ENCODE data around the gene SLC23A2.

Gene SLC23A2

GRCh38 chr20:4989570-4989969 is 11.7 kb downstream of the SLC23A2 start:
- TF ChIP-seq POLR2AphosphoS5 (IDR thresholded peaks at IDR 0.05; ENCODE audit: low read depth, low read length): no peak
- TF ChIP-seq FOXP2 (optimal IDR thresholded peaks at IDR 0.05; ENCODE audit: borderline replicate concordance, extremely low read depth, extremely low read length, insufficient read depth): no peak
- no peak for TF ChIP-seq TAF1 (IDR thresholded peaks at IDR 0.05; ENCODE audit: borderline replicate concordance, insufficient read depth, low read length)
- no peak for TF ChIP-seq SIN3A (IDR thresholded peaks at IDR 0.05; ENCODE audit: borderline replicate concordance, insufficient read depth, low read length)
- no peak for TF ChIP-seq REST (IDR thresholded peaks at IDR 0.05; ENCODE audit: insufficient read depth in 1 of 2, low read depth in 2 of 2, low read length in 2 of 2)

GRCh38 chr20:4987130-4987529 is 14.2 kb downstream of the SLC23A2 start:
- no peak for TF ChIP-seq SIN3A (IDR thresholded peaks at IDR 0.05; ENCODE audit: borderline replicate concordance, insufficient read depth, low read length)
- TF ChIP-seq FOXP2 (optimal IDR thresholded peaks at IDR 0.05; ENCODE audit: borderline replicate concordance, extremely low read depth, extremely low read length, insufficient read depth): no peak
- no peak for TF ChIP-seq TAF1 (IDR thresholded peaks at IDR 0.05; ENCODE audit: borderline replicate concordance, insufficient read depth, low read length)
- no peak for TF ChIP-seq POLR2AphosphoS5 (IDR thresholded peaks at IDR 0.05; ENCODE audit: low read depth, low read length)
- no peak for TF ChIP-seq REST (IDR thresholded peaks at IDR 0.05; ENCODE audit: insufficient read depth in 1 of 2, low read depth in 2 of 2, low read length in 2 of 2)

- TF ChIP-seq SIN3A (IDR thresholded peaks at IDR 0.05; ENCODE audit: borderline replicate concordance, insufficient read depth, low read length) (no peak), FOXP2 (optimal IDR thresholded peaks at IDR 0.05; ENCODE audit: borderline replicate concordance, extremely low read depth, extremely low read length, insufficient read depth) (no peak), TAF1 (IDR thresholded peaks at IDR 0.05; ENCODE audit: borderline replicate concordance, insufficient read depth, low read length) (no peak), POLR2AphosphoS5 (IDR thresholded peaks at IDR 0.05; ENCODE audit: low read depth, low read length) (no peak), REST (IDR thresholded peaks at IDR 0.05; ENCODE audit: insufficient read depth in 1 of 2, low read depth in 2 of 2, low read length in 2 of 2) (no peak)
Measured at GRCh38 chr20:4985658-4986057, 15.7 kb downstream of the SLC23A2 start.

GRCh38 chr20:4982281-4982680 is 19.0 kb downstream of the SLC23A2 start:
- TF ChIP-seq REST (IDR thresholded peaks at IDR 0.05; ENCODE audit: insufficient read depth in 1 of 2, low read depth in 2 of 2, low read length in 2 of 2) (no peak), SIN3A (IDR thresholded peaks at IDR 0.05; ENCODE audit: borderline replicate concordance, insufficient read depth, low read length) (no peak), TAF1 (IDR thresholded peaks at IDR 0.05; ENCODE audit: borderline replicate concordance, insufficient read depth, low read length) (no peak), POLR2AphosphoS5 (IDR thresholded peaks at IDR 0.05; ENCODE audit: low read depth, low read length) (no peak), FOXP2 (optimal IDR thresholded peaks at IDR 0.05; ENCODE audit: borderline replicate concordance, extremely low read depth, extremely low read length, insufficient read depth) (no peak)

All from PFSK-1 (cell line).